Activated CD4-positive, alpha-beta T cell treated with anti-CD3 and anti-CD28 coated beads, Interleukin-2, Interleukin-4, amounts not matched to agents 100 ng/mL and 50 ng/mL, durations not matched to agents 16 hours and 8 hours (primary cell): ENCODE results near the gene GNG12.
"Not testable (repeated sequence)": the region's sequence is repeated elsewhere in the genome, so short reads cannot be mapped to it uniquely, and the experiment has no call there.

Experiments
- DNase-seq: peaks from one replicate; pipeline ENCODE4 v3.0.0-alpha.2; 2020; ENCODE audit warnings: low spot score

GNG12 gene

GRCh38 chr1:67683316-67683715 lies 150.0 kb downstream of the GNG12 start:
- DNase-seq = no peak

GRCh38 chr1:67682659-67683197 lies 150.5 kb downstream of the GNG12 start:
- no peak for DNase-seq

- DNase-seq = no peak
These were observed 152.8 kb downstream of the GNG12 start for GRCh38 chr1:67680486-67680885.

GRCh38 chr1:67679691-67680090 lies 153.6 kb downstream of the GNG12 start:
- DNase-seq = no peak

GRCh38 chr1:67677930-67678329 lies 155.3 kb downstream of the GNG12 start:
- DNase-seq = no peak

GRCh38 chr1:67677408-67677807 lies 155.9 kb downstream of the GNG12 start:
- DNase-seq = no peak

GRCh38 chr1:67676946-67677345 lies 156.3 kb downstream of the GNG12 start:
- DNase-seq = no peak

- DNase-seq = no peak
These were observed 157.0 kb downstream of the GNG12 start for GRCh38 chr1:67676287-67676686.

GRCh38 chr1:67675800-67676199 lies 157.5 kb downstream of the GNG12 start:
- DNase-seq = no peak

- DNase-seq = peak; percentile 48
These were observed 158.8 kb downstream of the GNG12 start for GRCh38 chr1:67674260-67675011.

- no peak for DNase-seq
These were observed 159.6 kb downstream of the GNG12 start for GRCh38 chr1:67673468-67674201.

GRCh38 chr1:67672260-67672803 lies 160.9 kb downstream of the GNG12 start:
- no peak for DNase-seq

- DNase-seq = no peak
These were observed 164.6 kb downstream of the GNG12 start for GRCh38 chr1:67668660-67669059.

- no peak for DNase-seq
These were observed 166.6 kb downstream of the GNG12 start for GRCh38 chr1:67666636-67667035.

GRCh38 chr1:67665307-67665706 lies 168.0 kb downstream of the GNG12 start:
- DNase-seq = not testable (repeated sequence)

- DNase-seq = no peak
These were observed 169.2 kb downstream of the GNG12 start for GRCh38 chr1:67664048-67664447.

- DNase-seq = no peak
These were observed 170.4 kb downstream of the GNG12 start for GRCh38 chr1:67662884-67663283.

GRCh38 chr1:67659229-67659628 lies 174.0 kb downstream of the GNG12 start:
- no peak for DNase-seq

GRCh38 chr1:67657152-67657551 lies 176.1 kb downstream of the GNG12 start:
- DNase-seq = not testable (repeated sequence)

- DNase-seq = no peak
These were observed 177.7 kb downstream of the GNG12 start for GRCh38 chr1:67655581-67655980.

GRCh38 chr1:67653304-67653703 lies 180.0 kb downstream of the GNG12 start:
- DNase-seq = no peak

GRCh38 chr1:67652800-67653199 lies 180.5 kb downstream of the GNG12 start:
- DNase-seq = peak; percentile 6
